Central memory CD8-positive, alpha-beta T cell (primary cell): ENCODE data around the gene VIT.
A peak's percentile ranks its signal among the peaks of the same experiment; 100 is the strongest.
"Not testable (repeated sequence)": the region's sequence is repeated elsewhere in the genome, so short reads cannot be mapped to it uniquely, and the experiment has no call there.

ENCODE experiments used
- ATAC-seq: fragments of 150-1000 bp; cut with Tn5 transposase; replicated peaks from 2 replicates; pipeline ENCODE4 v1.10.0; 2022; ENCODE audit warnings: mild to moderate bottlenecking, moderate FRiP score, moderate number of reproducible peaks; ENCODE audit not compliant: poor library complexity, severe bottlenecking; ENCODE audit errors: extremely low read depth
- DNase-seq, 2 donors: peaks; one replicate each; pipeline ENCODE4 v3.0.0; 2021; ENCODE audit warnings: low spot score in 2 of 2
- H3K27ac Mint-ChIP-seq: one replicate; pipeline ENCODE4 v1.8.0; 2022; ENCODE audit warnings: low read depth, mild to moderate bottlenecking, moderate library complexity, mixed read lengths
- H3K27me3 Mint-ChIP-seq: one replicate; pipeline ENCODE4 v1.8.0; 2022; ENCODE audit warnings: mixed read lengths
- H3K36me3 Mint-ChIP-seq: one replicate; pipeline ENCODE4 v1.8.0; 2022; ENCODE audit warnings: mild to moderate bottlenecking, moderate library complexity, mixed read lengths; ENCODE audit not compliant: insufficient read depth
- H3K4me1 Mint-ChIP-seq: one replicate; pipeline ENCODE4 v1.8.0; 2022; ENCODE audit warnings: mixed read lengths
- H3K4me3 Mint-ChIP-seq: one replicate; pipeline ENCODE4 v1.8.0; 2022; ENCODE audit warnings: mild to moderate bottlenecking, moderate library complexity, mixed read lengths
- H3K9me3 Mint-ChIP-seq: one replicate; pipeline ENCODE4 v1.8.0; 2022; ENCODE audit warnings: mixed read lengths

The VIT gene

DNA sequence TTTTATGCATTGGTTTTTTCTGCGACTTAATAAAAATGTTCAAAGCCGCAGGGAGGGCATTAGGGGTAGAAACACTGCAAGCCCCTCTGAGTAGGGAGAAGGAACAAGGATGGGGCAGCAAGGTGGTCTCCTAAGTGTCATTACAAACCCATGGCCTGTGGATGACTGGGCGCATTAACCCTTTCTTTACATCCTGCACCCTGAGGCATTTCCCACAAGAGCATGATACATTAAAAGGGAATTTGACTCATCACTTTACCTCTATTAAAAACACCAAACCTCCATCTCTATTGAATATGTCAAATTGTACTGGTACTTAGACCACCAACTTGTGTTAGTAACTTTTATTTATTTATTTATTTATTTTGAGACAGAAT, 112.5 kb downstream of the VIT start:
- DNase-seq (no peak), ATAC-seq (no peak)
- Mint-ChIP-seq H3K9me3 (no peaks in the 10 kb centered on the region), H3K36me3 (no peaks in the 10 kb centered on the region), H3K4me1 (peaks cover 20% of the 10 kb centered on the region), H3K27me3 (no peaks in the 10 kb centered on the region), H3K27ac (no peak overlapping the region), H3K4me3 (no peak overlapping the region)

DNA sequence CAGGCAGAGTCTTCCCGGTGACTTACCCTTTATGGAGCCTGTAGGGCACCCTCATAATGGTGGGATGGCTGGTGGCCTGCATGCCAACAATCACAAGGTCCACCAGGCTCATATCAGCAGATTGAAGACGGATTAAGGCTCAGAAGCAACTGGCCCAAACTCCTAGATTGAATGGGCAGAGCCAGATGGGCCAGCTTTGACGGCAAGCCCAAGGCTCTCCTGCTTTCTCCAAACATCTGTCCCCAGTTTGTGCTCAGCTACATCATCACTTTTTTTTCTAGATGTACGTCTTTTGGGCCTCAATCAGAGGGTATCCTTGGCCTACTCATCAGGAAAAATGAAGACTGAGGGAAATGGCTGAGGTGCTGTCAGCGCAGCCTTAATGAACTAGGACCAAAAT, 114.6 kb downstream of the VIT start:
- DNase-seq (no peak), ATAC-seq (no peak)
- Mint-ChIP-seq H3K9me3 (no peaks in the 10 kb centered on the region), H3K27ac (no peak overlapping the region), H3K4me3 (no peak overlapping the region), H3K4me1 (peaks cover 14% of the 10 kb centered on the region), H3K36me3 (no peaks in the 10 kb centered on the region), H3K27me3 (no peaks in the 10 kb centered on the region)

DNA sequence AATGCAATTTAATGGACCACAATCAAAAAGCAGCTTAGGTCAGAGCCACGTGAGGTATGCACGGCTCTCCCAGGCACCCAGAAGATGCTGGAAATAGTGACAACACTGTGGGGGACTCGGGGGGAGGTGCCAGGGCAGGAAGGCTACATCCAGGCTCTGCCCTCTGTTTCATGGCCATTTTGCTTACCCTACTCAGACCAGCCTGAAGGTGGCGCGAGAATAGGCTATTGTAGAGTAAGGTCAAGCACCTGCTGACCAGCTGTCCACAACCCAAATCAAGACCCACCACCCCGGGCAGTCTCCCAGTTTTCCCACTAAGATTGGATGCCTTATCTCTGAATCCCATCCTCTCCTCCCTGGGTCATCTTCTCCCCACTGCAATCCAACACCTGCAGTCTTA, 115.7 kb downstream of the VIT start:
- Mint-ChIP-seq H3K9me3 (no peaks in the 10 kb centered on the region), H3K27ac (no peak overlapping the region)
- DNase-seq, result no peak

DNA sequence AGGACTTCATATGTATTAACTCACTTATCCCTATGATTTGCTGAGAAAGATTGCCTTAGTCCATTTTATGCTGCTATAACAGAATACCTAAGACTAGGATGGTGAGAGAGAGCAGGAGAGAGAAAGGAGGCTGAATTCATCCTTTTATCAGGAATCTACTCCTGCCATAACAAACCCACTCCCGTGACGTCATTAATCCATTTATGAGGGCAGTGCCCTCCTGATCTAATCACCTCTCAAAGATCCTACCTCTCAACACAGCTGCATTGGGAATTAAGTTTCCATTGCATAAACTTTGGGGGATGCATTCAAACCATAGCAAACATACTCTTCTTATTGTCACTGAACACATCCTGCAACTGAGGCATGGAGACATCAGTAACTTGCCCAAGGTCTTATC, 122.0 kb downstream of the VIT start:
- Mint-ChIP-seq H3K4me1 (peaks cover 6% of the 10 kb centered on the region), H3K9me3 (no peaks in the 10 kb centered on the region), H3K4me3 (no peak overlapping the region), H3K36me3 (no peaks in the 10 kb centered on the region), H3K27ac (no peak overlapping the region), H3K27me3 (no peaks in the 10 kb centered on the region)
- DNase-seq (no peak), ATAC-seq (no peak)

More for the DNA sequence above, 115.7 kb downstream of the VIT start:
- Mint-ChIP-seq H3K36me3 (no peaks in the 10 kb centered on the region), H3K27me3 (no peaks in the 10 kb centered on the region), H3K4me1 (peaks cover 8% of the 10 kb centered on the region), H3K4me3 (no peak overlapping the region)
- no peak for ATAC-seq

DNA sequence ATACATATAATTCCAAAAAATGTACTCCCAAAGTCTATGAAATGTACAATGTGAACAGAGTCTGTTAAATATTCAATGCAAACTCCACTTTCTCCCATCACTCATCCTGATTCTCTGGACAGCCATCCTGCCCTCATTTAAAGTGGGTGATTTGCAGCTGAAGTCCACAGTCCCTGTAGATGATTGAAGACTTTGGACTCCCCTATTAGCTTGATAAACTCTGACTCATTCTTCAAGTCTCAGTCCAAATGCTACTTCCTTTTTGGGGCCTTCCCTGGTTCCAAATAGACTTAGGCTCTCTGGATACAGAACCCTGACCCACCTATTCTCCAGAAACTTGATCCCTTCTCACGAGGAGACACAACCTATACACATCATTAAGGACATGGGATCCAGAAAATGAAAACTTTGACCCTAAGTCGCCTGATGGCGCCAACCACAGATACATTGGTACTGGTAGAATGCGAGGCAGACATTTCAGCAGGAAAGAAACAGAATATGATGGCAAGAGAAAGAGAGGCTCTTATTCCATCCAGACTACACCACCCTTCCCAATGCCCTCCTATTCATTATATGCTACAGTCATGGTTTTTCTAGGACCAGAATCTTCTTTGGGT, 122.7 kb downstream of the VIT start:
- Mint-ChIP-seq H3K4me1 (peaks cover 6% of the 10 kb centered on the region), H3K36me3 (no peaks in the 10 kb centered on the region), H3K4me3 (no peak overlapping the region), H3K9me3 (no peaks in the 10 kb centered on the region), H3K27ac (no peak overlapping the region), H3K27me3 (no peaks in the 10 kb centered on the region)
- DNase-seq (no peak), ATAC-seq (no peak)

DNA sequence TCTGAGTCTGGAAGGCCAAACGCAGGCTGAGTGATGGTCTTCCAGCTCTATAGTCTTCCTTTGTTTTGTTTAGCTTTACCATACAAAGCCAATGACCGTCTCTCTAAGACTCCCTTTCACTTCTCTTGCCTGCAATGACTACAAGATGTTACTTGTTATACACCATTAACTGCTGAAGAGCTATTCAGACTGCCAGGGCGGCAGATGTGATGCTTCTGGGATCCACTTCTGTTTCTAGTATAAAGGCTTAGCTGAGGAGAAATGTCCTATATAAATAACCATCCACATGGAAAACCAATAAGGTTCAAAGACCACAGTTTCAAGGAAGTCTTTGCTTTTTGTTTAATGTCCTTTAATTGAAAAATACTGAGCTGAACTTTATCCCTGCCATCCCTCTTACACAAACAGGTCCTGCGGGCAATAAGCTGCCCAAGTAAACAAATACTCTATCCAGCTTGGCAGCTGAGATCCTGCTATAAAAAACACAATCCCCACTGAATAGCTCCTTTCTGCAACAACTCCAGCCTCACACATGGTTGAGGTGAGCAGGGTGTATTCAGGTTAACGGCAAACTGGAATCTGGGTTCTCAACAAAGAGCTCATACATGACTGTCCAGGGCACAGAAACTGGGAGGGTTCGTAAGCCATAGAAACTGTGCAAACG, 124.6 kb downstream of the VIT start:
- ATAC-seq, result no peak

DNA sequence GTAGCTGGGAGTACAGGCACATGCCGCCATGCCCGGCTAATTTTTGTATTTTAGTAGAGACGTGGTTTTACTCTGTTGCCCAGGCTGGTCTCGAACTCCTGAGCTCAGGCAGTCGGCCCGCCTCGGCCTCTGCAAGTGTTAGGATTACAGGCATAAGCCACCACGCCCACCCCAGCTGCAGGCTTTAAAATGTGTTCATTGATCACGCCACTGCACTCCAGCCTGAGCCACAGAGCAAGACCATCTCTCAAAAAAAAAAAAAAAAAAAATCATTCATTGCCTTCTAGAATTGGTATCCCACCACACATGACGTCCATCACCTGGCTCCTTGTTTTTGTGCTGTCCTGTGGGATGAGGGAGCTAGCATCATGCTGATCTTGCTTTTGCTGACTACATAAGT, 127.4 kb downstream of the VIT start:
- no peaks in the 10 kb centered on the region for H3K9me3 Mint-ChIP-seq
- no peak overlapping the region for H3K27ac Mint-ChIP-seq
- no peak for ATAC-seq
- H3K36me3 Mint-ChIP-seq, result no peaks in the 10 kb centered on the region
- no peaks in the 10 kb centered on the region for H3K27me3 Mint-ChIP-seq
- no peaks in the 10 kb centered on the region for H3K4me1 Mint-ChIP-seq
- DNase-seq, result no peak
- no peak overlapping the region for H3K4me3 Mint-ChIP-seq

More for the DNA sequence above, 124.6 kb downstream of the VIT start:
- Mint-ChIP-seq H3K4me3 (no peak overlapping the region), H3K27me3 (no peaks in the 10 kb centered on the region), H3K27ac (no peak overlapping the region), H3K4me1 (peaks cover 6% of the 10 kb centered on the region), H3K36me3 (no peaks in the 10 kb centered on the region), H3K9me3 (no peaks in the 10 kb centered on the region)
- DNase-seq, result no peak

DNA sequence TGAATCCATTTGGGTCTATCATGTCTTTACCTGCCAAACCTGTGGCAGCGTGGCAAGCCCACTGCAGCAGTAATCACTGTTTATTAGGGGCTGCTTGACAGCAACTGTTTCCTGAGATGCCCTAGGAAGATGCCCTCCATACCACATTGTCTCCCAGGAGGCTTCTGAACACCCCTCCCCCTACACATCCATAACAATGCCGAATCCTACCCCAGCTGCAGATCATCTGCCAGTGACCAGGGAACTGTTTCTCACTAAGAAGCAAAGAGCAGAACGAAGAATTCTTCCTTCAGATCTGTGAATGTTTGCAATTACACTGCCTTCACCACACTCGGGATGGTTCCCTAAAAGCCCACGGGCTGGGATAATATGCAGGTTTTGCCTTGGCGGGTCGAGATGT, 127.8 kb downstream of the VIT start:
- Mint-ChIP-seq H3K4me1 (no peaks in the 10 kb centered on the region), H3K9me3 (no peaks in the 10 kb centered on the region), H3K27me3 (no peaks in the 10 kb centered on the region), H3K4me3 (no peak overlapping the region), H3K36me3 (no peaks in the 10 kb centered on the region), H3K27ac (no peak overlapping the region)
- DNase-seq, result no peak
- ATAC-seq, result no peak

DNA sequence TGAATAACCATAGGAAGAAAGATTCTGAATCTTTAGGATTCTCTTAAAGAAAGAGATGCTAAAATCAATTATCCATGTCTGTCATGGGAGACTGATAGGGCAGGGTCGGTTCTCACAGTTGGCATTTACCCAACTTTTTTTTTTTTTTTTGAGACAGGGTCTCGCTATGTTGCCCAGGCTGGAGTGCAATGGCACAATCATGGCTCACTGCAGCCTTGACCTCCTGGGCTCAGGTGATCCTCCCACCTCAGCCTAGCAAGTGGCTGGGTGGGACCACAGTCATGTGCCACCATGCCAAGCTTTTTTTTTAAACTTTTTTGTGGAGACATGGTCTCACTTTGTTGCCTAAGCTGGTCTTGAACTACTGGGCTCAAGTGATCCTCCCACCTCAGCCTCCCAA, 128.2 kb downstream of the VIT start:
- H3K4me1 Mint-ChIP-seq, H3K9me3 Mint-ChIP-seq, H3K4me3 Mint-ChIP-seq, H3K27me3 Mint-ChIP-seq, DNase-seq, H3K36me3 Mint-ChIP-seq, ATAC-seq, H3K27ac Mint-ChIP-seq: not testable (repeated sequence)

DNA sequence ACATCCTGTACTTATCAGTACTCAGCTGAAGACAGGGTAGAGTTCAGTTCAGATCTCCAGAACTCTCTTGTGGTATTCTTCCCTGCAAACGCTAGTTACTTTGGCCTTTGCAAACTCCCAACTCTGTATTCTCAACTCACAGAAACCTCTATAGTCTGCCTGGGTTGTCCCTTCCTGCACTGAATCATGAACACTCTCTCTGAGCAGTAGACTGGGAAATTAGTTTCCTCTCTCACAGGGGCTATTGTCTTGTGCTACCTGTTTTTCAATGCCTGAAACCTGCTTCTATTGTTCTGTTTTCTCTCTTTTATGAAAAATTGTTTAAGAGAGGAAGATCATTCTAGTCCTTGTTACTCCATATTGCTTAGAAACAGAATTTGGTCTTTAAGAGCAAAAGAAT, 134.7 kb downstream of the VIT start:
- H3K27ac Mint-ChIP-seq, result no peak overlapping the region
- ATAC-seq, result no peak
- no peaks in the 10 kb centered on the region for H3K9me3 Mint-ChIP-seq
- peaks cover 4% of the 10 kb centered on the region for H3K36me3 Mint-ChIP-seq
- H3K4me1 Mint-ChIP-seq, result peaks cover 7% of the 10 kb centered on the region
- no peak for DNase-seq
- no peak overlapping the region for H3K4me3 Mint-ChIP-seq
- peaks cover 8% of the 10 kb centered on the region for H3K27me3 Mint-ChIP-seq

DNA sequence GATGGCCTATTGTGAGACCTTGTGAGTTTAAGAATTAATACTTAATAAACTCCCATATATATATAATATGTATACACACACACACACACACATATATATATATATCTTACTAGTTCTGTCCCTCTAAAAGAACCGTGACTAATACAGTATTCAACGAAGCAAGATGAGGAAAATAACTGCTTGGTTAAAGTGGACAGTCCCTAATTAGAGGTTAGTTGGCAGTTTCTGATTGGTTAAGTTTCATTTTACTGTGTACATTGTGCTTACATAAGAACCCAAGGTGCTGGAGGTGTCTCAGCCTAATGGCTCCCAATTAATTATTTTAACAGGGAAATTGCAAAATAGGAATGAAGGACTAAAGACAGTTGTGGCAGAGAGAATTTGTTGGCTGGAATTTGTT, 137.7 kb downstream of the VIT start:
- Mint-ChIP-seq H3K4me1 (peaks cover 7% of the 10 kb centered on the region), H3K36me3 (peaks cover 4% of the 10 kb centered on the region), H3K4me3 (no peak overlapping the region), H3K27me3 (peaks cover 8% of the 10 kb centered on the region), H3K9me3 (no peaks in the 10 kb centered on the region), H3K27ac (peak overlapping the region; percentile 21)
- DNase-seq (no peak), ATAC-seq (no peak)

DNA sequence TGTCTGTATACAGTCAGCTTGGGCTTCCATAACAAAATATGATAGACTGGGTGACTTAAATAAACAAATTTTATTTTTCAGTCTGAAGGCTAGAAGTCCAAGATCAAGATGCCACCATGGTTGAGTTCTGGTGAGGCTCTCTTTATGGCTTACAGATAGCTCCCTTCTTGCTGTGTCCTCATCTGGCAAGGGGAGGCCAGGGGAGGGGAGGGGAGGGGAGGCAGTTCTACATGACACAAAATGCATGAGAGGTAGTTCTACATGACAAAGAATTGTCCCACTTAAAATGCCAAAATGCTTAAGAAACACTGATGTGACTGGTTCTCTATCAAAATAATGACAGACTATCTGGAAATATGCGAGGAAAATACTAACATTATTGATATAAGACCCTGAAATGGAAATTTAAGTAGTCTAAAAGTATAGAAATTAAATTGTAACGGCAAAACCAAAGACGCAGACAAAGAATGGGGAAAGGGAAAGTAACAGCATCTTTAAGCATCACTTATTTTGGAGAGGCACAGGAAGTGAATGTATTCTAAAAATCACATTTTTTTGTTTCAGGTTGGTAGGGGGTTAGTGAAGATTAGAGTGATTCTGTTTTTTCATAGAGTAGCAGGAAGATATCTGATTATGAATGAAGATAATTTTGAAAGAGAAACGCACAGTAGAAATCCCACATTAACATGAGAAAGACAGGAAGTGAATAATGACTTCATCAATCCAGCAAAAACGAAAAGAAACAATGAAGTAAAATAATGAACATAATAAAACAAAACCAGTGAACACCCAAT, 138.4 kb downstream of the VIT start:
- ATAC-seq (peak; percentile 76), DNase-seq (no peak)
- Mint-ChIP-seq H3K27ac (peak overlapping the region; percentile 21), H3K4me1 (peaks cover 7% of the 10 kb centered on the region), H3K27me3 (peaks cover 8% of the 10 kb centered on the region), H3K9me3 (no peaks in the 10 kb centered on the region), H3K36me3 (peaks cover 4% of the 10 kb centered on the region), H3K4me3 (peak overlapping the region; percentile 0)
